SK-N-MC (cell line): ENCODE measurements around the gene HDHD5.

Source experiments
- EZH2 ChIP-seq: fragments of 200-600 bp; sonication (generic); IDR thresholded peaks from one replicate; pipeline ENCODE4 v1.6.1; 2017; ENCODE audit warnings: antibody characterized with exemption
- POLR2AphosphoS5 ChIP-seq: IDR thresholded peaks from 2 replicates; pipeline ENCODE4 v1.6.1; 2012; ENCODE audit warnings: mild to moderate bottlenecking, low read depth, low read length, borderline replicate concordance

GRCh38 chr22:17105143-17106129 lies 53.6 kb downstream of the HDHD5 start:
- no peak for TF ChIP-seq EZH2
- TF ChIP-seq POLR2AphosphoS5, result no peak
